IMR-90 (cell line): Measurements from ENCODE around the gene SLC39A11. TPM values are rescaled to one million over a fixed set of nuclear protein-coding genes. Genes with fewer than 3 reads are reported as not detected.

Experiments
- ATAC-seq: fragments of 200-7000 bp; cut with Tn5 transposase; 2 replicates; pipeline ENCODE4 v1.9.1; 2020; ENCODE audit warnings: low read depth, mild to moderate bottlenecking, moderate library complexity
- BruUV-seq: library from RNA; stranded (reverse); fragments of 400-500 nt; replicated peaks from 2 replicates; lab custom pipeline; 2021; lab: Mats Ljungman, UMichigan
- CTCF ChIA-PET: fragments of 300-600 bp; formaldehyde crosslinking; extraction: SDS; loops from one replicate; lab custom pipeline; 2021; ENCODE audit warnings: antibody characterized with exemption; lab: Yijun Ruan, JAX
- POLR2A ChIA-PET: fragments of 300-600 bp; sonication (Branson Sonifier 250); formaldehyde crosslinking; loops from one replicate; lab custom pipeline; 2022; ENCODE audit warnings: antibody characterized with exemption; ENCODE audit not compliant: unreplicated experiment; lab: Charles Lee
- DNase-seq: peaks from one replicate; pipeline ENCODE4 v3.0.0; 2013
- H2AFZ ChIP-seq: replicated peaks from 2 replicates; pipeline ENCODE3; 2013; ENCODE audit warnings: low read length, mild to moderate bottlenecking; ENCODE audit not compliant: poor library complexity
- H2AK5ac ChIP-seq: 2 replicates; pipeline ENCODE4 v1.6.1; 2013; ENCODE audit warnings: low read depth, low read length, inconsistent platforms
- H2AK9ac ChIP-seq: replicated peaks from 2 replicates; pipeline ENCODE3; 2013; ENCODE audit warnings: mild to moderate bottlenecking, low read depth, low read length, moderate library complexity; ENCODE audit not compliant: poor library complexity
- H2BK120ac ChIP-seq: 2 replicates; pipeline ENCODE4 v1.6.1; 2013; ENCODE audit warnings: low read depth, low read length, inconsistent platforms
- H2BK15ac ChIP-seq: 3 replicates; pipeline ENCODE4 v1.6.1; 2013; ENCODE audit warnings: low read depth, low read length, inconsistent platforms
- H2BK20ac ChIP-seq: 2 replicates; pipeline ENCODE4 v1.6.1; 2013; ENCODE audit warnings: low read depth, mild to moderate bottlenecking, inconsistent platforms, low read length, moderate library complexity
- H2BK5ac ChIP-seq: 2 replicates; pipeline ENCODE4 v1.6.1; 2013; ENCODE audit warnings: mild to moderate bottlenecking, low read depth, low read length, inconsistent platforms; ENCODE audit not compliant: poor library complexity, severe bottlenecking
- H3K14ac ChIP-seq: replicated peaks from 2 replicates; pipeline ENCODE4 v1.6.1; 2013; ENCODE audit warnings: low read depth, low read length, inconsistent platforms
- H3K18ac ChIP-seq: 2 replicates; pipeline ENCODE4 v1.6.1; 2013; ENCODE audit warnings: low read depth, low read length, control low read depth
- H3K23ac ChIP-seq: 2 replicates; pipeline ENCODE4 v1.6.1; 2013; ENCODE audit warnings: low read depth, low read length, inconsistent platforms
- H3K27ac ChIP-seq: 2 replicates; pipeline ENCODE4 v1.5.1; 2013; ENCODE audit warnings: mild to moderate bottlenecking, control low read depth, low read length; ENCODE audit not compliant: insufficient read depth
- H3K27me3 ChIP-seq: 2 replicates; pipeline ENCODE4 v1.6.1; 2013; ENCODE audit warnings: low read length; ENCODE audit not compliant: control insufficient read depth, insufficient read depth
- H3K36me3 ChIP-seq: 2 replicates; pipeline ENCODE4 v1.6.1; 2013; ENCODE audit warnings: low read length, mixed read lengths; ENCODE audit not compliant: control insufficient read depth, insufficient read depth
- H3K4ac ChIP-seq: 2 replicates; pipeline ENCODE4 v1.6.1; 2013; ENCODE audit warnings: low read depth, low read length, inconsistent platforms
- H3K4me1 ChIP-seq: 2 replicates; pipeline ENCODE4 v1.6.1; 2013; ENCODE audit warnings: low read length, mixed read lengths; ENCODE audit not compliant: control insufficient read depth, insufficient read depth
- H3K4me2 ChIP-seq: 2 replicates; pipeline ENCODE4 v1.6.1; 2013; ENCODE audit warnings: low read depth, mild to moderate bottlenecking, control low read depth, low read length, moderate library complexity
- H3K4me3 ChIP-seq: 2 replicates; pipeline ENCODE4 v1.5.1; 2013; ENCODE audit warnings: low read depth, mild to moderate bottlenecking, control low read depth, low read length, moderate library complexity; ENCODE audit not compliant: insufficient read depth
- H3K56ac ChIP-seq: 2 replicates; pipeline ENCODE4 v1.6.1; 2013; ENCODE audit warnings: low read length, inconsistent platforms; ENCODE audit not compliant: insufficient read depth; ENCODE audit errors: extremely low read depth
- H3K79me1 ChIP-seq, 2 experiments: 2 replicates each; pipeline ENCODE4 v1.6.1; 2013; ENCODE audit warnings: low read length in 2 of 2, inconsistent platforms in 1 of 2, low read depth in 1 of 2
- H3K9ac ChIP-seq: 2 replicates; pipeline ENCODE4 v1.6.1; 2013; ENCODE audit warnings: low read depth, low read length, control low read depth
- H3K9me1 ChIP-seq: 2 replicates; pipeline ENCODE4 v1.6.1; 2013; ENCODE audit warnings: low read length, inconsistent platforms; ENCODE audit not compliant: insufficient read depth
- H3K9me3 ChIP-seq: 2 replicates; pipeline ENCODE4 v1.6.1; 2013; ENCODE audit warnings: low read length; ENCODE audit not compliant: control insufficient read depth, insufficient read depth
- H4K20me1 ChIP-seq: 2 replicates; pipeline ENCODE4 v1.6.1; 2013; ENCODE audit warnings: low read length, inconsistent platforms; ENCODE audit not compliant: insufficient read depth
- H4K5ac ChIP-seq: 2 replicates; pipeline ENCODE4 v1.6.1; 2013; ENCODE audit warnings: mild to moderate bottlenecking, low read depth, low read length, control low read depth
- H4K8ac ChIP-seq, 2 experiments: 2 replicates each; pipeline ENCODE4 v1.6.1; 2013; ENCODE audit warnings: low read depth in 2 of 2, low read length in 2 of 2, control low read depth in 1 of 2, inconsistent platforms in 1 of 2
- H4K91ac ChIP-seq: 2 replicates; pipeline ENCODE4 v1.6.1; 2013; ENCODE audit warnings: low read depth, low read length, inconsistent platforms; ENCODE audit not compliant: insufficient read depth
- BHLHE40 ChIP-seq: fragments of 150-350 bp; IDR thresholded peaks from 2 replicates; pipeline ENCODE4 v1.6.1; 2016; ENCODE audit warnings: mild to moderate bottlenecking, low read depth, low read length
- CHD1 ChIP-seq: IDR thresholded peaks from 2 replicates; pipeline ENCODE4 v1.6.1; 2012; ENCODE audit warnings: low read depth, low read length, improper control_type of control experiment
- ELK1 ChIP-seq: fragments of 150-350 bp; IDR thresholded peaks from 2 replicates; pipeline ENCODE4 v1.6.1; 2016; ENCODE audit warnings: low read depth, mild to moderate bottlenecking, low read length, moderate library complexity, borderline replicate concordance
- MAZ ChIP-seq: IDR thresholded peaks from 2 replicates; pipeline ENCODE4 v1.6.1; 2012; ENCODE audit warnings: low read depth, mild to moderate bottlenecking, low read length, improper control_type of control experiment, moderate library complexity, borderline replicate concordance
- MXI1 ChIP-seq: IDR thresholded peaks from 2 replicates; pipeline ENCODE4 v1.6.1; 2012; ENCODE audit warnings: low read depth, mild to moderate bottlenecking, low read length, moderate library complexity, borderline replicate concordance
- NFE2L2 ChIP-seq: fragments of 150-350 bp; IDR thresholded peaks from 2 replicates; pipeline ENCODE4 v1.6.1; 2016; ENCODE audit warnings: low read depth, mild to moderate bottlenecking, low read length
- RAD21 ChIP-seq: IDR thresholded peaks from 2 replicates; pipeline ENCODE4 v1.6.1; 2012; ENCODE audit warnings: low read length, improper control_type of control experiment
- RFX5 ChIP-seq: IDR thresholded peaks from 2 replicates; pipeline ENCODE4 v1.8.0; 2012; ENCODE audit warnings: low read depth, mild to moderate bottlenecking, low read length, moderate library complexity
- SMC3 ChIP-seq: fragments of 150-350 bp; IDR thresholded peaks from 2 replicates; pipeline ENCODE4 v1.6.1; 2016; ENCODE audit warnings: low read depth, mild to moderate bottlenecking, antibody characterized with exemption, low read length, moderate library complexity
- WGBS, 2 experiments: methylation state at CpG; one replicate each; pipeline versions ENCODE4 v1.1.5 to v1.1.7; 2013; ENCODE audit warnings: missing lambda C conversion rate in 2 of 2; ENCODE audit not compliant: insufficient read length in 1 of 2; ENCODE audit errors: extremely low coverage in 2 of 2; 5-methylcytosine and 5-hydroxymethylcytosine counted together
- dilution Hi-C: fragments of 300-500 bp; cut with HindIII; formaldehyde crosslinking; loops from one replicate; pipeline ENCODE4 v1.14.3; 2018; ENCODE audit warnings: low sequenced_read_pairs; ENCODE audit not compliant: unreplicated experiment
- in situ Hi-C: fragments of 300-500 bp; cut with MboI; formaldehyde crosslinking; loops from 3 replicates; pipeline ENCODE4 v1.14.3; 2019; ENCODE audit warnings: low sequenced_read_pairs, inconsistent platforms, mixed read lengths
- intact Hi-C: fragments of 100-400 bp; cut with micrococcal nuclease; formaldehyde crosslinking; loops from 2 replicates; pipeline ENCODE4 v1.10.0; 2022
- polyA plus RNA-seq, 3 experiments: library from polyadenylated mRNA; depleted of rRNA; stranded (reverse); fragments of >200 nt; gene quantifications; 2 replicates each; pipeline ENCODE4 v1.2.3, GENCODE V29; 2012; ENCODE audit warnings: low replicate concordance in 1 of 3
- total RNA-seq: library from RNA; depleted of rRNA; stranded (reverse); fragments of >200 nt; gene quantifications from 2 replicates; pipeline ENCODE4 v1.2.3, GENCODE V29; 2012

Gene SLC39A11
- total and polyA plus RNA-seq, 2 of the 4 experiments (the other 2 are of a cell fraction), result 8.8 to 14.3 TPM

GRCh38 chr17:72616447-72616846 is 476.0 kb downstream of the SLC39A11 start:
- BruUV-seq, result no TSS peak
- Histone ChIP-seq H3K36me3 (no peaks in the 10 kb centered on the region), H4K8ac (no peak overlapping the region), H3K18ac (no peak overlapping the region), H3K14ac (no peak overlapping the region), H2BK120ac (no peak overlapping the region), H3K27ac (no peak overlapping the region), H3K4me2 (no peak overlapping the region), H4K5ac (no peak overlapping the region), H3K9me3 (peaks cover 2% of the 10 kb centered on the region; the same call in 1 of the 2 replicates), H2BK15ac (no peak overlapping the region), H2BK20ac (no peak overlapping the region), H4K91ac (no peak overlapping the region), H3K4ac (no peak overlapping the region), H3K4me3 (no peak overlapping the region), H2AK9ac (no peak overlapping the region), H2BK5ac (no peak overlapping the region), H3K79me1 (no peaks in the 10 kb centered on the region), H3K4me1 (peaks cover 12% of the 10 kb centered on the region), H3K56ac (no peak overlapping the region), H3K9ac (no peak overlapping the region), H4K20me1 (no peaks in the 10 kb centered on the region), H3K9me1 (peaks cover 13% of the 10 kb centered on the region; the same call in 1 of the 2 replicates), H3K27me3 (peaks cover 10% of the 10 kb centered on the region), H2AK5ac (no peak overlapping the region), H3K23ac (no peak overlapping the region), H2AFZ (peak overlapping the region; percentile 27)
- ChIA-PET POLR2A (no interaction called here), CTCF (no interaction called here)
- intact Hi-C loops (no loop called here), in situ Hi-C loops (no loop called here), dilution Hi-C loops (no loop called here)
- no peak for TF ChIP-seq MAZ
- no peak for TF ChIP-seq CHD1
- TF ChIP-seq RAD21, result no peak
- no peak for TF ChIP-seq SMC3
- TF ChIP-seq MXI1, result no peak
- TF ChIP-seq RFX5, result no peak
- TF ChIP-seq ELK1, result no peak
- no peak for TF ChIP-seq NFE2L2
- no peak for TF ChIP-seq BHLHE40
- DNase-seq, result no peak
- no CpG with 5 or more reads among the region's 4 CpGs for WGBS, 2 experiments
- ATAC-seq, result no peak
